ENCODE results near the gene NFIA.
A peak's percentile ranks its signal among the peaks of the same experiment; 100 is the strongest.

Gene NFIA

DNA sequence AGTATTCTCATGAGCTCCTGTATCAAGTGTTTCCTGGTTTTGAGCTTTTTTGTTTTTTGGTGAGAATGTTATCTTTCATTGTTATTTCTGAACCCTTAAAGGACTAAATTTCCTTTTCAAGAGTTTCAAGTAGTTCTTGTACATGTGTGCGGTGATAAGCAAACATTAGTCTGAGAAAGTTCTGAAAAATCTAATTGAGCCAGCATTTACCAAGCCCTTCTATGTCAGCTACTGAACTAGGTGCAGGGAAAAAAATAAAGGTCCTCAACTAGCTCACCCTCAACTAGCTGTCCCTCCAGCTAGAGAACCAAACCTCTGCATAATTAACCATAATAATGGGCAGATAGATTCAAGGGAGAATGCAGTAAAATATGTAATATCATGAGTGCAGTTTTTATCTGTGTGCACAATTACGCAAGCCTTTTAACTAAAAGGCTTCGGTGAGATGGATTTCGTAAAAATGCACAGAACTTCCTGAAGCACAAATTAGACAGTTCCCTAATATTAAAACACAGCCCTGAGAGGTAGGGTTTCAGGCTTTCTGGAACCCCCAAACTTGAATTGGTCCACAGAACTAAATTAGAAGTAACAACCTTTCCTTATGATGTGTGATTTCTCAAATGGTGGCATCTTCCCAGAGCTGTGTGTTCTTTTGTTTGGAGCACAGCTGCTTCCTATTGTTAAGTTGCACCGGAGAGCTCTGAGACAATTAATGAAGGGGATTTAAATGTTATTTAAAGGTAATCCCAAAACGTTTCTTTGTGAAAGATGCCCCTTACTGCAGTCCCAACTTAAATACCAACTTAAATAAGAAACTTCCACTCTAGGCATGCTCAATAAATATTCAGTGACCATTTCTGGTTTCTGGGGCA lies 165.8 kb downstream of the NFIA start:
- H3K4me2 ChIP-seq (ENCODE audit: low read length): no peak overlapping the region
- WGBS (ENCODE audit: extremely low coverage, insufficient coverage, insufficient read length): no CpG with 5 or more reads among the region's 6 CpGs
- no peak overlapping the region for H3K4me3 ChIP-seq (ENCODE audit: low read depth, low read length)
- no peak overlapping the region for H2BK12ac ChIP-seq (ENCODE audit: low read length)
- no peaks in the 10 kb centered on the region for H3K79me1 ChIP-seq (ENCODE audit: low read length)
- H3K9me3 ChIP-seq (ENCODE audit: insufficient read depth, low read depth, low read length): no peaks in the 10 kb centered on the region
- no peak overlapping the region for H3K4ac ChIP-seq (ENCODE audit: low read depth, low read length)
- H3K18ac ChIP-seq (ENCODE audit: low read length): no peak overlapping the region
- no peak overlapping the region for H2AK5ac ChIP-seq (ENCODE audit: low read length)
- H3K79me2 ChIP-seq (ENCODE audit: control insufficient read depth, insufficient read depth, low read length, poor library complexity): no peaks in the 10 kb centered on the region
- H3K23ac ChIP-seq (ENCODE audit: low read length): no peak overlapping the region
- H3K36me3 ChIP-seq (ENCODE audit: control insufficient read depth in 1 of 2, insufficient read depth in 2 of 2, low read length in 2 of 2): no peaks in the 10 kb centered on the region
- DNase-seq: no peak
- H3K27ac ChIP-seq (ENCODE audit: low read depth, low read length): no peak overlapping the region
- H4K12ac ChIP-seq (ENCODE audit: low read depth, low read length): no peak overlapping the region
- no peaks in the 10 kb centered on the region for H3K27me3 ChIP-seq (ENCODE audit: insufficient read depth, low read length)
- no peak overlapping the region for H4K91ac ChIP-seq (ENCODE audit: low read depth, low read length)
- no peak overlapping the region for H4K8ac ChIP-seq (ENCODE audit: low read depth, low read length)
- no peak overlapping the region for H2BK5ac ChIP-seq (ENCODE audit: low read depth, low read length, poor library complexity)
- no peaks in the 10 kb centered on the region for H3K4me1 ChIP-seq (ENCODE audit: control insufficient read depth in 1 of 2, insufficient read depth in 2 of 2, low read length in 2 of 2)
- no peak overlapping the region for H2BK120ac ChIP-seq (ENCODE audit: insufficient read depth, low read length, poor library complexity)
- H2AFZ ChIP-seq (ENCODE audit: insufficient read depth, low read length, poor library complexity): no peak overlapping the region
- no peak overlapping the region for H3K9ac ChIP-seq (ENCODE audit: low read length)
- no peak overlapping the region for H3K14ac ChIP-seq (ENCODE audit: low read length)

DNA sequence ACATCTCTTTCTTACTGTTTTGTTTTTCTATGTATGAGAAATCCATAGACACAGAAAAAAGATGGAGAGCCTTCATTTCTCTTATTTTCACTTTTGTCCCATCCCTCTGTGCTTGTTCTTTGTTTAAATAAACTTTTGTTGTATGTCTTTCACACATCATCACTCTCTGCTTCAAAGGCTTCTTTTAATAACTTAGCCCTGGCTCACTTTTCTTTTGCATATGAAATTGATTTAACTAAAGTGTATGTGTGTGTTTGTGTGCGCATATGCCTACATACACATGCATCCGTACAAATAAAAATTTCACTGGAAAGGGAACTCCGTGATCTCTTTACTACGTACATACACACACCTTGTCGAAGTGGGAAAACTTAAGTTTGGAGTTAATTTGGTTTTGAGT lies 168.6 kb downstream of the NFIA start:
- Histone ChIP-seq H2BK12ac (ENCODE audit: low read length) (no peak overlapping the region), H4K8ac (ENCODE audit: low read depth, low read length) (no peak overlapping the region)

DNA sequence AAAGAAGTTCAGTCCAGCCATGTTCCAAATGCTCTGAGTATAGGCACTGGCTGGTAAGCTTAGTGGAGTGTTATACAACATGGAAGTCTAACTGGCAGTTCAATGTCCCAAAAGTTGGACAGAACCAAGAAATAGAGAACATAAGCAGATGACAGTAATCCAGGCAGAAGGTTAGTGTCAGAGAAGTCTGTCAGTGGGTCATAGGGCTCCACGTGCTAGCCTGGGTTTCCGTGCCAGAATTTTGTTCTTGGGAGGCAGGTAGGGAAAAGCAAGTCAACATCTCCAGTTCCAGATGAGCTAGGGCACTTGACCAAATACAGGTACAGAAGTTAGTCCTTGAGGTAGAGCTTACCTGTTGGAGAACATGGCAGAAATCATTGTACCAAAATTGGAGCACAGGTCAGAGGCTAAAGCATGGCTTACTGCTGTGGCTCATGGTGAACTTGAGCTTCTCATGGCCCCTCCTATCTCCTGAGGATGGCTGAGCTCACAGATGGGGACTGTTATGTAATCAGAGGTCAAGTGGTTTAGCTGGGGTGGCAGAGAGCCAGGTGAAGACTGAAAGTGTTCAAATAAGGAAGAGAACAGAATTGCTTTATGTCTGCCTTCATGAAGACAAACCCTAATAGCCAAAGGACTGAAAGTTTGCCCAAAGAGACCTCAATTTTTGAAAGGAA lies 170.8 kb downstream of the NFIA start:
- Histone ChIP-seq H2BK12ac (ENCODE audit: low read length) (no peak overlapping the region), H3K9me3 (ENCODE audit: insufficient read depth, low read depth, low read length) (no peaks in the 10 kb centered on the region), H2AK5ac (ENCODE audit: low read length) (no peak overlapping the region), H2BK120ac (ENCODE audit: insufficient read depth, low read length, poor library complexity) (no peak overlapping the region), H3K79me2 (ENCODE audit: control insufficient read depth, insufficient read depth, low read length, poor library complexity) (no peaks in the 10 kb centered on the region), H4K8ac (ENCODE audit: low read depth, low read length) (no peak overlapping the region), H3K14ac (ENCODE audit: low read length) (no peak overlapping the region), H3K4me1 (ENCODE audit: control insufficient read depth in 1 of 2, insufficient read depth in 2 of 2, low read length in 2 of 2) (no peaks in the 10 kb centered on the region), H3K36me3 (ENCODE audit: control insufficient read depth in 1 of 2, insufficient read depth in 2 of 2, low read length in 2 of 2) (no peaks in the 10 kb centered on the region), H4K91ac (ENCODE audit: low read depth, low read length) (no peak overlapping the region), H3K27ac (ENCODE audit: low read depth, low read length) (no peak overlapping the region), H2AFZ (ENCODE audit: insufficient read depth, low read length, poor library complexity) (no peak overlapping the region), H3K18ac (ENCODE audit: low read length) (no peak overlapping the region), H2BK5ac (ENCODE audit: low read depth, low read length, poor library complexity) (no peak overlapping the region), H3K4me3 (ENCODE audit: low read depth, low read length) (no peak overlapping the region), H3K27me3 (ENCODE audit: insufficient read depth, low read length) (no peaks in the 10 kb centered on the region), H3K4me2 (ENCODE audit: low read length) (no peak overlapping the region), H4K12ac (ENCODE audit: low read depth, low read length) (no peak overlapping the region), H3K9ac (ENCODE audit: low read length) (no peak overlapping the region), H3K79me1 (ENCODE audit: low read length) (no peaks in the 10 kb centered on the region), H3K23ac (ENCODE audit: low read length) (peak overlapping the region; percentile 40), H3K4ac (ENCODE audit: low read depth, low read length) (no peak overlapping the region)
- no CpG with 5 or more reads among the region's 2 CpGs for WGBS (ENCODE audit: extremely low coverage, insufficient coverage, insufficient read length)
- peak in 1 of 2 donors; percentile 7 for DNase-seq

More for the DNA sequence above, 168.6 kb downstream of the NFIA start:
- H3K4me2 ChIP-seq (ENCODE audit: low read length): no peak overlapping the region
- no peaks in the 10 kb centered on the region for H3K4me1 ChIP-seq (ENCODE audit: control insufficient read depth in 1 of 2, insufficient read depth in 2 of 2, low read length in 2 of 2)
- WGBS (ENCODE audit: extremely low coverage, insufficient coverage, insufficient read length): no CpG with 5 or more reads among the region's 5 CpGs
- no peaks in the 10 kb centered on the region for H3K9me3 ChIP-seq (ENCODE audit: insufficient read depth, low read depth, low read length)
- H3K4ac ChIP-seq (ENCODE audit: low read depth, low read length): no peak overlapping the region
- H3K23ac ChIP-seq (ENCODE audit: low read length): no peak overlapping the region
- H3K18ac ChIP-seq (ENCODE audit: low read length): no peak overlapping the region
- no peak overlapping the region for H4K12ac ChIP-seq (ENCODE audit: low read depth, low read length)
- no peaks in the 10 kb centered on the region for H3K27me3 ChIP-seq (ENCODE audit: insufficient read depth, low read length)
- H3K9ac ChIP-seq (ENCODE audit: low read length): no peak overlapping the region
- no peaks in the 10 kb centered on the region for H3K36me3 ChIP-seq (ENCODE audit: control insufficient read depth in 1 of 2, insufficient read depth in 2 of 2, low read length in 2 of 2)
- H3K4me3 ChIP-seq (ENCODE audit: low read depth, low read length): no peak overlapping the region
- no peak overlapping the region for H3K27ac ChIP-seq (ENCODE audit: low read depth, low read length)
- no peak overlapping the region for H2AFZ ChIP-seq (ENCODE audit: insufficient read depth, low read length, poor library complexity)
- H4K91ac ChIP-seq (ENCODE audit: low read depth, low read length): no peak overlapping the region
- no peak for DNase-seq
- no peaks in the 10 kb centered on the region for H3K79me1 ChIP-seq (ENCODE audit: low read length)
- no peak overlapping the region for H3K14ac ChIP-seq (ENCODE audit: low read length)
- no peak overlapping the region for H2BK5ac ChIP-seq (ENCODE audit: low read depth, low read length, poor library complexity)
- H3K79me2 ChIP-seq (ENCODE audit: control insufficient read depth, insufficient read depth, low read length, poor library complexity): no peaks in the 10 kb centered on the region
- no peak overlapping the region for H2AK5ac ChIP-seq (ENCODE audit: low read length)
- no peak overlapping the region for H2BK120ac ChIP-seq (ENCODE audit: insufficient read depth, low read length, poor library complexity)

DNA sequence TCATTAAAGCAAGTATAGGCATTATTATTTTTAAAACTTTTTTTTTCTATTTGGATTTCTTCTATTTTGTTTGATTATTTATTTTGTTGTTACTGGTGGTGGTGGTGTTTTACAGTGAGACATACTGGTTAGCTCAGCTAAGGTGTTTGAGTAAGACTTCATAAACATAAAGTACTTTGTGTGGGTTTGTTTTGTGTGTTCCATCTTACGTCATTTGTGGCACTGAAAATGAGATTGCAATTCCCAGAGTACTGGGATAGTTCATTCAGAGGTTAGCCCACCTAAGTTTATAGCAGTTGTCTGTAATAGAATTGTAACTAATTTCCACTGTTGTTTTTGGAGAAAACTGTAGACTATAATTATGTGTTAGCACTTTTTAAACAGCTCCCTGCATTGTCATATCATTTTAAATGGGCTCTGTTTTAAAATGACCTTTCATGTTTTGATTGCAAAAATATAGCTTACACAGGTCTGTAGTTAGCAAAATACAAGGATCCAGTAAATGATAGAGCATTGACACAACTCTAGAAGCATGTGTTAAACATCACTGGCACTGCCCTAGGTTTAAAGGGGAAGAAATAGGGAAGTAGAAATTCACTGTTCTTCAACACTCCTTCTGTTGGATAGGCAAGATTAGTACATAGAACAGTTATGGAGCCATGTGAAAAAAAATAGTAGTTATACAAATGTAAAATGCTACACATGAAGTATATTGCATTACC lies 171.7 kb downstream of the NFIA start:
- Histone ChIP-seq H3K79me2 (ENCODE audit: control insufficient read depth, insufficient read depth, low read length, poor library complexity) (no peaks in the 10 kb centered on the region), H3K18ac (ENCODE audit: low read length) (no peak overlapping the region), H3K79me1 (ENCODE audit: low read length) (no peaks in the 10 kb centered on the region), H3K9ac (ENCODE audit: low read length) (no peak overlapping the region), H2BK120ac (ENCODE audit: insufficient read depth, low read length, poor library complexity) (no peak overlapping the region), H2BK5ac (ENCODE audit: low read depth, low read length, poor library complexity) (no peak overlapping the region), H2BK12ac (ENCODE audit: low read length) (no peak overlapping the region), H3K36me3 (ENCODE audit: control insufficient read depth in 1 of 2, insufficient read depth in 2 of 2, low read length in 2 of 2) (no peaks in the 10 kb centered on the region), H4K8ac (ENCODE audit: low read depth, low read length) (no peak overlapping the region), H3K4me1 (ENCODE audit: control insufficient read depth in 1 of 2, insufficient read depth in 2 of 2, low read length in 2 of 2) (no peaks in the 10 kb centered on the region), H2AFZ (ENCODE audit: insufficient read depth, low read length, poor library complexity) (no peak overlapping the region), H3K9me3 (ENCODE audit: insufficient read depth, low read depth, low read length) (no peaks in the 10 kb centered on the region), H4K91ac (ENCODE audit: low read depth, low read length) (no peak overlapping the region), H3K4ac (ENCODE audit: low read depth, low read length) (no peak overlapping the region), H2AK5ac (ENCODE audit: low read length) (no peak overlapping the region), H3K23ac (ENCODE audit: low read length) (no peak overlapping the region), H4K12ac (ENCODE audit: low read depth, low read length) (no peak overlapping the region), H3K27me3 (ENCODE audit: insufficient read depth, low read length) (no peaks in the 10 kb centered on the region), H3K14ac (ENCODE audit: low read length) (no peak overlapping the region), H3K4me2 (ENCODE audit: low read length) (no peak overlapping the region), H3K27ac (ENCODE audit: low read depth, low read length) (no peak overlapping the region), H3K4me3 (ENCODE audit: low read depth, low read length) (no peak overlapping the region)
- no peak for DNase-seq
- no CpG with 5 or more reads among the region's 1 CpG for WGBS (ENCODE audit: extremely low coverage, insufficient coverage, insufficient read length)

All from trophoblast cell (in vitro differentiated cells and primary cell).